ENCODE measurements around the gene CAD. TPM values are rescaled to one million over a fixed set of nuclear protein-coding genes. Genes with fewer than 3 reads are reported as not detected.
"Not testable (repeated sequence)": the region's sequence is repeated elsewhere in the genome, so short reads cannot be mapped to it uniquely, and the experiment has no call there.

The CAD gene
- 10 to 100 TPM; 38.3 to 46.9 (median 42.8) TPM for total RNA-seq (2021; fragmentation: NEBNext Ultra II Directional; extraction: Animal tissue kit (Norgen Biotek cat#: 25700))
- long read RNA-seq, partial matches to known transcripts: 8 of 12 reads
- long read RNA-seq, other reads (novel, unspliced or antisense): 4 of 12 reads

DNA sequence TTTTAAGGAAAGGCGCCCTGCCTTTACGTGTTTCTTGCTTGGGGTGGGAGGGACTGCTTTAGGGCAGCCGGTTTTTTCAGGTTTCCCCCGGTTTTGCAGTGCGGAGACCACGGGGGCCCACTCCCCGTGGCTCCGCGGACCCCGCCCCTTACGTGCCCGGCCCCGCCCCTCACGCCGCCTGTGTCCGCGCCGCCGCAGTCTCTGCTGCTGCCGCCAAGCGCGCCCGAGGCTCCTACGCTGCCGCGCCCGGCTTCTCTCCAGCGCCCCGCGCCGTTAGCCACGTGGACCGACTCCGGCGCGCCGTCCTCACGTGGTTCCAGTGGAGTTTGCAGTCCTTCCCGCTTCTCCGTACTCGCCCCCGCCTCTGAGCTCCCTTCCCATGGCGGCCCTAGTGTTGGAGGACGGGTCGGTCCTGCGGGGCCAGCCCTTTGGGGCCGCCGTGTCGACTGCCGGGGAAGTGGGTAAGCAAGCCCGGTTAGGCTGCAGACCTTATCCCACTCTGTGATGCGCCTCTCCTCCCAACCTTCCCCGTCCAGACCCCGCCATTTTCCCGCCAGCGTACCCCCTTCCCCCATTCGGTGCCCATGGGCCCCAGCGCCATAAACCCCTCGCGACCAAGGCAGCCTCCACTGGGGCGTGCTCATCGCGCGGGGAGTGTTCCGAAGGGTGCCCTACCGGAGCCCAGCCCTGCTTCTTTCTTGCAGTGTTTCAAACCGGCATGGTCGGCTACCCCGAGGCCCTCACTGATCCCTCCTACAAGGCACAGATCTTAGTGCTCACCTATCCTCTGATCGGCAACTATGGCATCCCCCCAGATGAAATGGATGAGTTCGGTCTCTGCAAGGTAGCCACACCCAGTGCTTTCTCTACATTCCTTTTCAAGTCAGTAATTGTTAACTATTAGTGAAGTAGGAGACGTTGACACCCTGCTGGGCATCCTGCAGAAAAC lies at the start of gene CAD:
Gene CAD, plus strand, starts transcription at position 197 of the 949 bp plus-strand sequence. Its CDS starts 183 bp downstream, at position 380.
- TF ChIP-seq, protein P1, sequence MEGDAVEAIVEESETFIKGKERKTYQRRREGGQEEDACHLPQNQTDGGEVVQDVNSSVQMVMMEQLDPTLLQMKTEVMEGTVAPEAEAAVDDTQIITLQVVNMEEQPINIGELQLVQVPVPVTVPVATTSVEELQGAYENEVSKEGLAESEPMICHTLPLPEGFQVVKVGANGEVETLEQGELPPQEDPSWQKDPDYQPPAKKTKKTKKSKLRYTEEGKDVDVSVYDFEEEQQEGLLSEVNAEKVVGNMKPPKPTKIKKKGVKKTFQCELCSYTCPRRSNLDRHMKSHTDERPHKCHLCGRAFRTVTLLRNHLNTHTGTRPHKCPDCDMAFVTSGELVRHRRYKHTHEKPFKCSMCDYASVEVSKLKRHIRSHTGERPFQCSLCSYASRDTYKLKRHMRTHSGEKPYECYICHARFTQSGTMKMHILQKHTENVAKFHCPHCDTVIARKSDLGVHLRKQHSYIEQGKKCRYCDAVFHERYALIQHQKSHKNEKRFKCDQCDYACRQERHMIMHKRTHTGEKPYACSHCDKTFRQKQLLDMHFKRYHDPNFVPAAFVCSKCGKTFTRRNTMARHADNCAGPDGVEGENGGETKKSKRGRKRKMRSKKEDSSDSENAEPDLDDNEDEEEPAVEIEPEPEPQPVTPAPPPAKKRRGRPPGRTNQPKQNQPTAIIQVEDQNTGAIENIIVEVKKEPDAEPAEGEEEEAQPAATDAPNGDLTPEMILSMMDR (IDR thresholded peaks at IDR 0.05): peak; percentile 39
- Mint-ChIP-seq H3K4me1 (ENCODE audit: low read depth) (peaks cover 59% of the 10 kb centered on the region), H3K9me3 (no peaks in the 10 kb centered on the region), H3K4me3 (peak within 1 kb of the TSS; percentile 95), H3K27me3 (ENCODE audit: insufficient read depth) (peaks cover 7% of the 10 kb centered on the region), H3K27ac (peak within 1 kb of the TSS; percentile 91), H3K36me3 (ENCODE audit: low read depth) (peaks cover 55% of the 10 kb centered on the region)
- DNase-seq: peak; percentile 72

DNA sequence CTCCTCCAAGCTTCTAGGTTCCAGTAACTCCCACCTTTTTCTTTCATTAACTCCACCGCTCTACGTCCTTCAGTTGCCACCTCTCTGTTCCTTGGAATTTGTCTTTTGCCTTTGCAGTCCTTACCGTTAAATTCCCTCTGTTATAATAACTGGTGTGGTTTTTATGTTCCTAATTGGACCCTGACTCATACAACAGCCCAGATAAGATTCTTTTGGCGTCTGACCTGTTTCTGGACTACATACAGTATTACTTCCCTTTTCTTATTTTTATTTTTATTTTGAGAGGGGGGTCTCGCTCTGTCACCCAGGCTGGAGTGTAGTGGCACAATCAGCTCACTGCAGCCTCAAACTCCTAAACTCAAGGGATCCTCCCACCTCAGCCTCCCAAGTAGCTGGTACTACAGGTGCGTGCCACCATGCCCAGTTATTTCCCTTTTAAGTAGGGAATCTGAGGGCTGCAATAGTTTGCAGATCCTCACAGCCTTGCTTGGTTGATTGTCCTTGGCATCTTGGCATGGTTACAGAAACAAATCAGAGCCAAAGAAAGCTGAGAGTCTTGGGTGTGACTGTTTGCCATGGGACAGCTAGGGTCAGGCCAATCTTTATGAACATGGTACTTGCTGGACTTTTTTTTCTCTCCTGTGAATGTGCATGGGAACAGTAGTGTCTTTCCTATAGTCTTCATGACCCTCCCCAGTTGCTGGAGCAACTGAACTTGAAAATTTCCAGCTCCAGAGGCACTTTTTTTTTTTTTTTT lies 46.4 kb upstream of the CAD start:
- Mint-ChIP-seq H3K36me3 (ENCODE audit: low read depth) (no peaks in the 10 kb centered on the region), H3K27ac (no peak overlapping the region), H3K4me3 (no peak overlapping the region), H3K9me3 (no peaks in the 10 kb centered on the region), H3K27me3 (ENCODE audit: insufficient read depth) (peaks cover 30% of the 10 kb centered on the region), H3K4me1 (ENCODE audit: low read depth) (peaks cover 7% of the 10 kb centered on the region)
- TF ChIP-seq, protein P1 (IDR thresholded peaks at IDR 0.05): no peak
- DNase-seq: no peak

DNA sequence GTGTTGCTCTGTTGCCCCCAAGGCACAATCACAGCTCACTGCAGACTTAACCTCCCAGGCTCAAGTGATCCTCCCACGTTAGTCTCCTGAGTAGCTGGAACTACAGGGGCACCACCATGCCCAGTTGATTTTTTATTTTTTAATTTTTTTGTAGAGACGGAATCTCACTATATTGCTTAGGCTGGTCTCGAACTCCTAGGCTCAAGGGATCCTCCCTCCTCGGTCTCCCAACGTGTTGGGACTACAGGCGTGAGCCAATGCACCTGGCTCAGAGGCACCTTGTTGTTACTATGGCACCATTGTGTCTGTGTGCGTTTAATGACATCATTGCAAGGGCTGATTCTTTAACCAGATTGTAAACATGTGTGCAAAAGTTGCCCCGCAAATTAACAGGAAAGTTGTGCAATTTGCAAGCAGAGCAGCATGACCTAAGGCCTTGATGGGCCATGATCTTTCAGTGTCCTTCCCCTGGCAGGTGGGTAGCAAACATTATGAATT lies 45.8 kb upstream of the CAD start:
- DNase-seq: no peak
- H3K27me3 Mint-ChIP-seq (ENCODE audit: insufficient read depth): peaks cover 30% of the 10 kb centered on the region
- no peak overlapping the region for H3K27ac Mint-ChIP-seq
- no peaks in the 10 kb centered on the region for H3K9me3 Mint-ChIP-seq
- H3K4me1 Mint-ChIP-seq (ENCODE audit: low read depth): peaks cover 7% of the 10 kb centered on the region
- TF ChIP-seq, protein P1 (IDR thresholded peaks at IDR 0.05): no peak
- H3K36me3 Mint-ChIP-seq (ENCODE audit: low read depth): no peaks in the 10 kb centered on the region
- H3K4me3 Mint-ChIP-seq: no peak overlapping the region

DNA sequence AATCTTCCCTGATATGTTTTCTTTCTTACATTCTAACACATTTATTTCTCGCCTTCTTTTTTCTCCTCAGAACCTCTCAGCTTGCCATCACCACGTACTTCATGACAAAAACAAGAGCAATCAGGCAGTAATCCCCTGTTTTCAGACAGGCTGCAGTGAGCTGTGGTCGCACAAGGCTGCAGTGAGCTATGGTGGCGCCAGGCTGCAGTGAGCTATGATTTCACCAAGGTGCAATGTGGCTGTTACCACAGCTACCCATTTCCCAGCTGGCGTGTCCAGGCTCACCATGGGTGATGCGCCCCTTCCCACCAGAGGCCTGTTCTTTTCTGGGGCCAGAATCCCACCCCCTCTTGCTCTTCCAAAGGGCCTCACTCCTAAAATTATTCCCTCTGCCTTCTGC lies 42.5 kb upstream of the CAD start:
- peaks cover 12% of the 10 kb centered on the region for H3K4me1 Mint-ChIP-seq (ENCODE audit: low read depth)
- DNase-seq: no peak
- TF ChIP-seq, protein P1 (IDR thresholded peaks at IDR 0.05): no peak

DNA sequence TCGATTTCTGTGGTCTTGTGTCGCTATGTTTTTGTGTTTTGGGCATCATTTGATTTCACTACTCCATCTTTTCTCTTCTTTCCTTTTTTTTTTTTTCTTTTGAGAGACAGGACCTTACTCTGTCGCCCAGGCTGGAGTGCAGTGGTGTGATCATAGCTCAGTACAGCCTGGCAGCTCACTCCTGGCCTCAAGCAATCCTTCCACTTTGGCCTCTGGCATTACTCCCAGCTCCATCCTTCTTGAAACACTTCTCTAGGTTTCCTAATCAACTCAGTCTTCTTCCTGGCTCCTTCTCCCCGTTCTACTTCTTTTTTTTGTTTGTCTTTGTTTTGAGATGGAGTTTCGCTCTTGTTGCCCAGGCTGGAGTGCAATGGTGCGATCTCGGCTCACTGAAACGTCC lies 41.8 kb upstream of the CAD start:
- no peak for DNase-seq
- H3K9me3 Mint-ChIP-seq: no peaks in the 10 kb centered on the region
- no peak overlapping the region for H3K4me3 Mint-ChIP-seq
- H3K36me3 Mint-ChIP-seq (ENCODE audit: low read depth): no peaks in the 10 kb centered on the region
- H3K27me3 Mint-ChIP-seq (ENCODE audit: insufficient read depth): peaks cover 22% of the 10 kb centered on the region
- no peak overlapping the region for H3K27ac Mint-ChIP-seq
- H3K4me1 Mint-ChIP-seq (ENCODE audit: low read depth): peaks cover 18% of the 10 kb centered on the region
- TF ChIP-seq, protein P1 (IDR thresholded peaks at IDR 0.05): no peak

More for the DNA sequence above, 42.5 kb upstream of the CAD start:
- Mint-ChIP-seq H3K27me3 (ENCODE audit: insufficient read depth) (peaks cover 26% of the 10 kb centered on the region), H3K36me3 (ENCODE audit: low read depth) (no peaks in the 10 kb centered on the region), H3K9me3 (no peaks in the 10 kb centered on the region), H3K27ac (no peak overlapping the region), H3K4me3 (no peak overlapping the region)

DNA sequence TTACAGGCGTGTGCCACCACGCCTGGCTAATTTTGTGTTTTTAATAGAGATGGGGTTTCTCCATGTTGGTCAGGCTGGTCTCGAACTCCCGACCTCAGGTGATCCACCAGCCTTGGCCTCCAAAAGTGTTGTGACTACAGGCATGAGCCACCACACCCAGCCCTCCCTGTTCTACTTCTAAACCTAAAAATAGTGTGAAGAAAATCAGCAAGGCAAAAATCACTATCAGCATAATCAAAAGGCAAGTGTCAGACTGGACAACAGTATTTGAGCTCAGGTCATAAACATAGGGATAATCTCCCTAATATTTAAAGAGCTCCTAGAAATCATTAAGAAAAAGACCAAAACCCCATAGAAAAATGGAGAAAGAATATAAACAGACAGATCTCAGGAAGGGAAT lies 41.4 kb upstream of the CAD start:
- Mint-ChIP-seq H3K4me1 (ENCODE audit: low read depth) (peaks cover 18% of the 10 kb centered on the region), H3K27me3 (ENCODE audit: insufficient read depth) (peaks cover 19% of the 10 kb centered on the region)
- not testable (repeated sequence) for H3K9me3 Mint-ChIP-seq; DNase-seq; H3K27ac Mint-ChIP-seq; H3K36me3 Mint-ChIP-seq (ENCODE audit: low read depth); H3K4me3 Mint-ChIP-seq

Measured in HFFc6 (cell line).